Ascending aorta (tissue), 2 donors: ENCODE results near the gene TNIK. TPM values are rescaled to one million over a fixed set of nuclear protein-coding genes. Genes with fewer than 3 reads are reported as not detected.

ENCODE experiments used
- DNase-seq, 2 donors: peaks; one replicate each; pipeline ENCODE4 v3.0.0-alpha.2; 2019; ENCODE audit warnings: low spot score in 2 of 2
- H3K27ac ChIP-seq, 2 donors: fragments of 200-600 bp; sonication (generic); one replicate each; pipeline ENCODE4 v1.5.1; 2016 to 2017; ENCODE audit warnings: mild to moderate bottlenecking in 1 of 2
- H3K27me3 ChIP-seq: fragments of 200-600 bp; sonication (generic); one replicate; pipeline ENCODE4 v1.5.1; 2017
- H3K36me3 ChIP-seq, 2 donors: fragments of 200-600 bp; sonication (generic); one replicate each; pipeline ENCODE4 v1.5.1; 2016
- H3K4me1 ChIP-seq, 2 donors: fragments of 200-600 bp; sonication (generic); one replicate each; pipeline ENCODE4 v1.5.1; 2016 to 2017; ENCODE audit warnings: mild to moderate bottlenecking in 1 of 2
- H3K4me3 ChIP-seq, 2 donors: fragments of 200-600 bp; sonication (generic); one replicate each; pipeline ENCODE4 v1.5.1; 2016 to 2017; ENCODE audit warnings: mild to moderate bottlenecking in 1 of 2
- H3K9me3 ChIP-seq, 2 donors: fragments of 200-600 bp; sonication (generic); one replicate each; pipeline ENCODE4 v1.5.1; 2016
- intact Hi-C: fragments of 100-400 bp; cut with DNase I; formaldehyde crosslinking; loops from one replicate; pipeline ENCODE4 v1.15.1; 2023
- total RNA-seq: library from RNA; depleted of rRNA; stranded (reverse); fragments of >200 nt; gene quantifications from one replicate; pipeline ENCODE4 v1.1.0, GENCODE V29; 2016
- TF ChIP-seq, protein P1 (sequence below), 3 experiments: fragments of 200-600 bp in 2 of 3; fragments of 450-650 bp in 1 of 3; sonication (generic) in 2 of 3; IDR thresholded peaks; one replicate each; pipeline ENCODE4 v1.5.1; 2016 to 2019; ENCODE audit warnings: antibody characterized with exemption in 3 of 3, mild to moderate bottlenecking in 1 of 3, moderate library complexity in 1 of 3

TNIK gene
- total RNA-seq, 1 donor from 2014 or later, result 0.75 TPM

DNA sequence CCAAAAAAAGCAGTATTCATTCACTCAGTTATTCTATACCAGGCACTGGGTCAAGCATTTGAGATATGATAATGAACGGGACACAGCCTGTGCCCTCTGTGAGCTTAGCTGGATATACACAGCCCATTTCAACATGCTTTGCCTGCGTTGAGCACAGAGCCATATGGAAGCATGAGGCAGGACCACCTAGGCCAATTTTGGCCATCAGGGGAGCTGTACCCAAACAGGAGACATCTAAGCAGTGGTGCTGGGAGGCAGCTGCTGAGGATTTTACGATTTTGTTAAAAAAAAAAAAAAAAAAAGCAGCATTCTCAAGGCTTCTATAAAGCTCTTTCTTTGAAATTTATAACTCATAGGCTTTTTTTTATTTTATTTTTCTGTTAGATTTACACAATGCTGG, 346.5 kb downstream of the TNIK start:
- TF ChIP-seq, protein P1, sequence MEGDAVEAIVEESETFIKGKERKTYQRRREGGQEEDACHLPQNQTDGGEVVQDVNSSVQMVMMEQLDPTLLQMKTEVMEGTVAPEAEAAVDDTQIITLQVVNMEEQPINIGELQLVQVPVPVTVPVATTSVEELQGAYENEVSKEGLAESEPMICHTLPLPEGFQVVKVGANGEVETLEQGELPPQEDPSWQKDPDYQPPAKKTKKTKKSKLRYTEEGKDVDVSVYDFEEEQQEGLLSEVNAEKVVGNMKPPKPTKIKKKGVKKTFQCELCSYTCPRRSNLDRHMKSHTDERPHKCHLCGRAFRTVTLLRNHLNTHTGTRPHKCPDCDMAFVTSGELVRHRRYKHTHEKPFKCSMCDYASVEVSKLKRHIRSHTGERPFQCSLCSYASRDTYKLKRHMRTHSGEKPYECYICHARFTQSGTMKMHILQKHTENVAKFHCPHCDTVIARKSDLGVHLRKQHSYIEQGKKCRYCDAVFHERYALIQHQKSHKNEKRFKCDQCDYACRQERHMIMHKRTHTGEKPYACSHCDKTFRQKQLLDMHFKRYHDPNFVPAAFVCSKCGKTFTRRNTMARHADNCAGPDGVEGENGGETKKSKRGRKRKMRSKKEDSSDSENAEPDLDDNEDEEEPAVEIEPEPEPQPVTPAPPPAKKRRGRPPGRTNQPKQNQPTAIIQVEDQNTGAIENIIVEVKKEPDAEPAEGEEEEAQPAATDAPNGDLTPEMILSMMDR (IDR thresholded peaks at IDR 0.05), result no peak
- Histone ChIP-seq H3K4me1 (no peaks in the 10 kb centered on the region), H3K27me3 (no peaks in the 10 kb centered on the region), H3K9me3 (no peaks in the 10 kb centered on the region), H3K4me3 (no peak overlapping the region), H3K36me3 (peaks cover 2 to 9% of the 10 kb centered on the region in 2 donors), H3K27ac (no peak overlapping the region)
- DNase-seq, result no peak
- intact Hi-C loops, result no loop called here

DNA sequence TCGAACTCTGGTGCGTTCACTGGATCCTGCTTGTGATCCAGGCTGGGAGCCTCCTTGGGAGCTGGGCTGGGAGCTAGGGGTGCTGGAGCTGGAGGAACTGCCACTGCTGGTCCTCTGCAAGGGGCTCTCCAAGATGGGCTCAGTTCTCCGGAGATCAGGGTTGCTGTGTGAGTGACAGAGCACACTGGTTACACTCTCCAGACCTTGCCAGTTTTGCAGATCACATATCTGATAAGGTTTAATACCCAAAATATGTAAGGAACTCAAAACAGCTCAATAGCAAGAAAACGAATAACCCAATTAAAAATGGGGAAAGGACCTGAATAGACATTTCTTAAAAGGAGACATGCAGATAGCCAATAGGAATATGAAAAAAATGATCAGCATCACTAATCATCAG, 349.5 kb downstream of the TNIK start:
- Histone ChIP-seq H3K27me3 (no peaks in the 10 kb centered on the region), H3K27ac (no peak overlapping the region), H3K4me3 (no peak overlapping the region), H3K9me3 (no peaks in the 10 kb centered on the region), H3K4me1 (no peaks in the 10 kb centered on the region), H3K36me3 (peaks cover 2 to 18% of the 10 kb centered on the region in 2 donors)
- TF ChIP-seq, protein P1 (IDR thresholded peaks at IDR 0.05), result no peak
- no peak for DNase-seq
- intact Hi-C loops, result no loop called here

DNA sequence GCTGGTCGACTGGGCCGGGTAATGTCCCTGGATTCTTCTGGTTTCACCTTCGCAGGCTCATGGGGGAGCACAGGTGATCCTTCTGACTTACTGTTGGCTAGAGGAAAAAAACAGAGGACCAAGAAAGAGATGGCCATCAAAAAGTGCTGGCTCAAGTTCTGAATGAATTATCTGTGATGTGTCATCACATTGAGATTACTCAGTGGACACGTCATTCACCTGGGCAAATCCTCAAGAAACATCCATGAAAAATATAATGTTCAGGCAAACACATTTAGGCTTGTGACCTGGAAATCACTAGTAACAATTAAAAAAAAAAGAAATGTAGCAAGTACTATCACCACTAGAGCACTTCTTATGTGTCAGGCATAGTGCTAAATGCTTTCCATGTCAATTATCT, 352.1 kb downstream of the TNIK start:
- DNase-seq, result no peak
- Histone ChIP-seq H3K36me3 (peaks cover 2 to 18% of the 10 kb centered on the region in 2 donors), H3K27ac (no peak overlapping the region), H3K27me3 (no peaks in the 10 kb centered on the region), H3K9me3 (no peaks in the 10 kb centered on the region), H3K4me1 (no peaks in the 10 kb centered on the region), H3K4me3 (no peak overlapping the region)
- TF ChIP-seq, protein P1 (IDR thresholded peaks at IDR 0.05), result no peak
- intact Hi-C loops, result no loop called here

DNA sequence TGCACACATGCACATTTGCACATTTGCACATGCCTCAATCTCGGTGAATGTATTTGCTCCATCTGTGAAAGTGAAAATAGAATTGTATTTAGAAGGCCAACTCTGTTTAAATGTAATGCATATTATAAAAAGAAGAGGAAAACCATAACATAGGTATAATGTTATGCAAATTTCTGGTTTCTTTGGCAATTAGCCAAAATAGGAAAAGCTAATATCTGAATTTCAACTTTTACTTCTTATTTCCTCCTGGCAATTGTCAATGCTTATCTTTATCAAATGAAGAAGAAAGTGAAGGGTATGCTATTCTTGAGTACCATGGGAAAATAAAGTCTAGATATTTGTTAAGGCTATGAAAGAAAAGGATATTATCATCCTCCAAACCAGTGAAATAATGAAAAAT, 357.0 kb downstream of the TNIK start:
- Histone ChIP-seq H3K27me3 (no peaks in the 10 kb centered on the region), H3K4me3 (no peak overlapping the region), H3K27ac (no peak overlapping the region), H3K4me1 (no peaks in the 10 kb centered on the region), H3K9me3 (no peaks in the 10 kb centered on the region), H3K36me3 (peaks cover 0 to 18% of the 10 kb centered on the region in 2 donors)
- TF ChIP-seq, protein P1 (IDR thresholded peaks at IDR 0.05), result no peak
- intact Hi-C loops, result no loop called here
- no peak for DNase-seq

DNA sequence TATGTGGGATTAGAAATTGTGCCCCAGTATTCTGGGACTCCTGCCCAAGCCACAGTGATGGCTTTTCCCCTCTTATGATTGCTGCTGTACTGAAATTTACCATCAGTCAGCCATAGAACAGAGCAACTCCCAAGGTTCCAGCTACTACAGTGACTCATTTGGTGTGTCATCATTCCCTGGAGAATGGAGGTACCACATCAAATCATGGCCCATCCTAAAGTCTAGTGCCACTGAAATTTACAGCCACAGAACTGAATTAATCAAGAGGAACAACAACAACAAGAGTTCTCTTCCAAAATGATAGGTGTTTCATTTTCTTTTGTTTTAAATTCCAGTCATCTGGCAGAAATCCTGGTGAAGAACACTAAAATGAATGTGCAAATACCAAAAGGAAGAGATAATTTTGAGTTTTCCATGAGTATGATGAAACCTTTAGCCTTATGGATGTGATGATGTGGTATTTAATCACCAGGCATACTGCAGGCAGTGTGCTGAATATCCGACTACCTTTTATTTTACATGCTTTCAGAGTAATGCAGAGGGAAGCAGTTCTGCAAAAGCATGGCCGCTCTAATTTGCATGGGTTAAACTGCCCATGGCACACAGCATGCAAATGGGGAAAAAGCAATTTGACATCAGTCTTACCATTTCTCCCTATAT, 358.1 kb downstream of the TNIK start:
- no peak overlapping the region for H3K27ac ChIP-seq
- H3K4me1 ChIP-seq, result no peaks in the 10 kb centered on the region
- no peak overlapping the region for H3K4me3 ChIP-seq
- peaks cover 0 to 14% of the 10 kb centered on the region in 2 donors for H3K36me3 ChIP-seq
- no peaks in the 10 kb centered on the region for H3K27me3 ChIP-seq
- intact Hi-C loops, result no loop called here
- H3K9me3 ChIP-seq, result no peaks in the 10 kb centered on the region
- TF ChIP-seq, protein P1 (IDR thresholded peaks at IDR 0.05), result no peak
- no peak for DNase-seq

DNA sequence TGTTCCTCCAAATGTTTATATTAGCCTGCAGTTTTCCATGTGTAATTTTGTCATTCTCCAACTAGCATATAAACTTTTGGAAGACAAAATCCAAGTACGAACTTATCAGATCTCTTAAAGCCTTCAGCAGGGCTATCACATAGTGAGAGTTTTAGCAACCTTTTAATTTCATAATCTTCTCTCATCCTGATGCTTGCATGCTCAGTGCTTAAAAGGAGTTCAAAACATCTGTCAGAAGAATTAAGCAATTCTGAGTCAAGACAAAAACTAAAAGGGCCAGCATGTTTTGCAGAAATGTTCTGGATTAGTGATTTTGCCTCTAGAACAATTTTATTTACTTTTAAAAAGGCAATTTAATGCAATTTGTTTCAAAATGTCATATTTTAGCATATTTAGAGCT, 360.3 kb downstream of the TNIK start:
- Histone ChIP-seq H3K27ac (no peak overlapping the region), H3K36me3 (peaks cover 0 to 12% of the 10 kb centered on the region in 2 donors), H3K9me3 (no peaks in the 10 kb centered on the region), H3K27me3 (no peaks in the 10 kb centered on the region), H3K4me3 (no peak overlapping the region), H3K4me1 (no peaks in the 10 kb centered on the region)
- intact Hi-C loops, result no loop called here
- TF ChIP-seq, protein P1 (IDR thresholded peaks at IDR 0.05), result no peak
- no peak for DNase-seq
